Inflammatory macrophage treated with lipopolysaccharide for 1 hour (primary cell): ENCODE measurements around the gene CASKIN1.
"Not testable (repeated sequence)": the region's sequence is repeated elsewhere in the genome, so short reads cannot be mapped to it uniquely, and the experiment has no call there.

Experiments
- DNase-seq, 2 donors: peaks; one replicate each; pipeline ENCODE4 v3.0.0-alpha.2; 2020 to 2022

Gene CASKIN1

GRCh38 chr16:2196162-2196980 is at the start of gene CASKIN1:
Gene CASKIN1, minus strand, starts transcription at chr16:2196605. Its CDS starts 173 bp downstream, at chr16:2196432.
- peak in 1 of 2 donors; percentile 22 for DNase-seq

- no peak for DNase-seq
Measured at GRCh38 chr16:2244926-2245795, 48.8 kb upstream of the CASKIN1 start.

GRCh38 chr16:2244301-2244700 is 47.9 kb upstream of the CASKIN1 start:
- no peak for DNase-seq

- no peak for DNase-seq
Measured at GRCh38 chr16:2243781-2244180, 47.4 kb upstream of the CASKIN1 start.

GRCh38 chr16:2243031-2243528 is 46.7 kb upstream of the CASKIN1 start:
- no peak for DNase-seq

GRCh38 chr16:2242598-2242997 is 46.2 kb upstream of the CASKIN1 start:
- peak in 1 of 2 donors; percentile 11 for DNase-seq

- not testable (repeated sequence) for DNase-seq
Measured at GRCh38 chr16:2240331-2240730, 43.9 kb upstream of the CASKIN1 start.

GRCh38 chr16:2238838-2239675 is 42.7 kb upstream of the CASKIN1 start:
- DNase-seq: no peak

- DNase-seq: no peak
Measured at GRCh38 chr16:2238150-2238837, 41.9 kb upstream of the CASKIN1 start.

GRCh38 chr16:2237493-2238149 is 41.2 kb upstream of the CASKIN1 start:
- no peak for DNase-seq

GRCh38 chr16:2237102-2237482 is 40.7 kb upstream of the CASKIN1 start:
- no peak for DNase-seq

- DNase-seq: no peak
Measured at GRCh38 chr16:2236337-2237101, 40.1 kb upstream of the CASKIN1 start, which contains the start of gene DNASE1L2. Gene DNASE1L2, plus strand, starts transcription at chr16:2236444. Its CDS starts 373 bp downstream, at chr16:2236817.

GRCh38 chr16:2235695-2236336 is 39.4 kb upstream of the CASKIN1 start:
- no peak for DNase-seq

- DNase-seq: no peak
Measured at GRCh38 chr16:2235234-2235651, 38.8 kb upstream of the CASKIN1 start.

- DNase-seq: no peak
Measured at GRCh38 chr16:2234813-2235170, 38.4 kb upstream of the CASKIN1 start.

GRCh38 chr16:2233872-2234812 is 37.7 kb upstream of the CASKIN1 start:
- no peak for DNase-seq

GRCh38 chr16:2233046-2233775 is 36.8 kb upstream of the CASKIN1 start:
- no peak for DNase-seq
